Activated CD8-positive, alpha-beta memory T cell treated with anti-CD3 and anti-CD28 coated beads, Interleukin-2, amount 50 U/mL, for 24 hours (primary cell): ENCODE measurements around the gene BASP1.
"Not testable (repeated sequence)": the region's sequence is repeated elsewhere in the genome, so short reads cannot be mapped to it uniquely, and the experiment has no call there.

Source experiments
- DNase-seq: peaks from one replicate; pipeline ENCODE4 v3.0.0-alpha.2; 2020; ENCODE audit errors: extremely low read depth

BASP1 gene

GRCh38 chr5:17288570-17288969 lies 71.1 kb downstream of the BASP1 start:
- DNase-seq, result no peak

- no peak for DNase-seq
Observed at GRCh38 chr5:17289681-17290539, 72.5 kb downstream of the BASP1 start.

GRCh38 chr5:17290540-17290974 lies 73.1 kb downstream of the BASP1 start:
- no peak for DNase-seq

- DNase-seq, result no peak
Observed at GRCh38 chr5:17292434-17293015, 75.1 kb downstream of the BASP1 start.

DNA sequence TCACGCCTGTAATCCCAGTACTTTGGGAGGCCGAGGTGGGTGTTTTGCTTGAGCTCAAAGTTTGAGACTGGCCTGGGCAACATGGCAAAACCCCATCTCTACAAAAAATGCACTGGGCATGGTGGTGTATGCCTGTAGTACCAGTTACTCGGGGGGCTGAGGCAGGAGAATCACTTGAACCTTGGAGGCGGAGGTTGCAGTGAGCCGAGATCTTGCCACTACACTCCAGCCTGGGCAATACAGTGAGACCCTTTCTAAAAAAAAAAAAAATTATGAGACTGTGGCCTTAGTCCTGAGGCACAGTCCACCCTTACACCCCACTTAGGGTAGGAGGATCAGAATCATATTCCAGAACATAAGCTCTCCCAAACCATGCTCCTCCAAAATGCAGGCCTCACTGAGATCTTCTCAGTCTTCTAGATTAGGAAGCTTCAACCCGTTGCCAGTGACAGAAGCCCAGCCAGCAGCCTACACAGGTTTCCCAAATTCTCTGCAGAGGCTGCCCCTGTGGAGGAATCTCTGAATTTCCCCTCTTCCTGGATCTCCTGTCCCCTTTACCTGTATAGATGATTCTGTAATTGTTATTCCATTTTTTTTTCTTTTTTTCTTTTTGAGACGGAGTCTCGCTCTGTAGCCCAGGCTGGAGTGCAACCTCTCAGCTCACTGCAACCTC lies 77.3 kb downstream of the BASP1 start:
- no peak for DNase-seq

DNA sequence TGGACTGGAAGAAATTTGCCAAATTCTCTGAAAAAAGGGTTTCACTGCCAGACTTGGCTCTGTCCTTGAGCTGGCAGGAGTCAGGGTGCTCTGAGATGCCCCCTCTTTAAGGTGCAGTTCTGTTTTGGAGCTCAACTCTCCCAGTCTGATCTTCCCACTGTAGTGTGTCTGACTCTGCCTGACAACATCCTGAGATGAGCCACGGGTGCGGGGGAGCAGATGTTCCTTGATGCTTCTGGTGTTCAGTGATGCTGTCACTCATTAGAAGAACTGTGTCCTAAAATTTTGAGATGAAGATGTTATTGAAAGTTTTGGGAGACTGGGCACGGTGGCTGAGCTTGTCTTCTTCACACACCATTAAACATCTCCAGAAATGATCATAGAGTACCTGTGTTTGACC lies 78.2 kb downstream of the BASP1 start:
- no peak for DNase-seq

DNA sequence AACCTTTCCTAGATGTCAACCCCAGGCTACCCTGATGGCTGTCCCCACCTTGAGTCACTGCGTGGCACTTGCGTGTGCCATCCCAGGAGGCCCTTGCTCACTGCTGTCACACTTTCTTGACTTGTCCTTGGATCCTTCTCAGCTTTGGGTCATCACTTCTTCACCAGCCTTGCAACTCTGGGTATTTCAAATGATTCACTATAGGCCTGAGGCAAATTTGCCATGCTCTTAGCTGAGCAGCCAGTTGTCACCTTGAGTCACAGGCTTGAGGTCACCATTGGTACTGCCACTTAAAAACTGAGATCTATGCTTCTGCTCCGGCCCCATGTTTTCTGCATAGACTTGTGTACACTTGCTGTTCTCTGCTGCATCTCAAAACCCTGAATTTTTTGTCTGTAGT lies 84.7 kb downstream of the BASP1 start:
- DNase-seq, result no peak

DNA sequence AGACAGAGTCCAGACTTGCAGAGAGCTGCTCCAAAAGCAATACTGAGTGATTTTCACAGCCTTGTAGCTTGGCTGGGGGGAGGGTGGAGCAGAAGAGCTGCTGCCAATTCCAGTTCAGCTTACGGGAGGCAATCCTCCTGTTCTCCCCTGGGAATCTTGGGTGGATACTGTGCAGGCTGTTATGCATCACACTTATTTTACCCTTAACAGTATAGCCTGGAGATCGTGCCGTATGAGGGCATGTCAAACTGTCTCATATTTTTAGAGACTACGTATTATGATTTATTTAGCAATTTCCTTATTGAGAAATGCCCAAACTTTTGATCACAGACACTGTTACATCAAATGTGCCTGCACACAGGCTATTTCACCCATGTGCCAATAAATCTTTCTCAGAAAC lies 85.2 kb downstream of the BASP1 start:
- DNase-seq, result no peak

DNA sequence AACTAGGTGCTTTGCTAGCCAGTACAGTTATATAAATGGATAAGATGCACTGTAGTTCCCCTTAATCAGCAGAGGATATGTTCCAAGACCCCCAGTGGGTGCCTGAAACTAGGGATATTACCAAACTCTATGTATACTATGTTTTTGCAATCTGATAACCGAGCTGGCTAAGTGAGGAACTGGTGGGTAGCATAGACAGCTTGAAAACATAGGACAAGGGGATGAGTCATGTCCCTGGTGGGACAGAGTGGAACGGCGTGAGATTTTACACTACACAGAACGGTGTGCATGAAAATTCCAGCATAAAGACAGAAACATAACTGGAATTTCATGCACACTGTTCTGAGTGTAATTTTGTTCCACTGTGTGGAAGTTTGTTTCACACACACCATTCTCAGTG lies 86.9 kb downstream of the BASP1 start:
- no peak for DNase-seq

- no peak for DNase-seq
Observed at GRCh38 chr5:17305017-17305416, 87.6 kb downstream of the BASP1 start.

- DNase-seq, result no peak
Observed at GRCh38 chr5:17305964-17306725, 88.7 kb downstream of the BASP1 start.

GRCh38 chr5:17306726-17307091 lies 89.3 kb downstream of the BASP1 start:
- DNase-seq, result no peak

DNA sequence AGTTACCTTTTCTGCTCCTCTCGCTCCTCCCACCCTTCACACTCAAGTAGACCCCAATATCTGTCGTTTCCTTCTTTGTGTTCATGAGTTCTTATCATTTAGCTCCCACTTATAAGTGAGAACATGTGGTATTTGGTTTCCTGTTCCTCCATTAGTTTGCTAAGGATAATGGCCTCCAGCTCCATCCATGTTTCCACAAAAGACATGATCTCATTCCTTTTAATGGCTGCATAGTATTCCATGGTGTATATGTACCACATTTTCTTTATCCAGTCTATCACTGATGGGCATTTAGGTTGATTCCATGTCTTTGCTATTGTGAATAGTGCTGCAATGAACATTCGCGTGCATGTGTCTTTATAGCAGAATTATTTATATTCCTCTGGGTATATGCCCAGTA lies 90.0 kb downstream of the BASP1 start:
- DNase-seq, result not testable (repeated sequence)

- DNase-seq, result no peak
Observed at GRCh38 chr5:17308326-17309065, 91.1 kb downstream of the BASP1 start.

- DNase-seq, result no peak
Observed at GRCh38 chr5:17309462-17309861, 92.0 kb downstream of the BASP1 start.

DNA sequence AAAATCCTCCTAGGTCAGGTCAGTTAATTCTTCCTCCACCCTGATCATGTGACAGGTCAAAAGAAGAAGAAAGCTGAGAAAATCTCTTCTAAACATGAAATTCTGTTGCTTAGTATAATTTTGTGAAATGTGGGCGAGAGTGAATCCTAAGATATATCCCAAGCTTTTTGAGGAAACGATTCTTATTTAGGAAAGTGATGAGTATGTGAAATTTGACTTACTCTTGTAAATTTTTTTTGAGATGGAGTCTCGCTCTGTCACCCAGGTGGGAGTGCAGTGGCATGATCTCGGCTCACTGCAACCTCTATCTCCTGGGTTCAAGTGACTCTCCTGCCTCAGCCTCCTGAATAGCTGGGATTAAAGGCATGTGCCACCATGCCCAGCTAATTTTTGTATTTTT lies 93.1 kb downstream of the BASP1 start:
- not testable (repeated sequence) for DNase-seq

- DNase-seq, result not testable (repeated sequence)
Observed at GRCh38 chr5:17311811-17312210, 94.4 kb downstream of the BASP1 start.

DNA sequence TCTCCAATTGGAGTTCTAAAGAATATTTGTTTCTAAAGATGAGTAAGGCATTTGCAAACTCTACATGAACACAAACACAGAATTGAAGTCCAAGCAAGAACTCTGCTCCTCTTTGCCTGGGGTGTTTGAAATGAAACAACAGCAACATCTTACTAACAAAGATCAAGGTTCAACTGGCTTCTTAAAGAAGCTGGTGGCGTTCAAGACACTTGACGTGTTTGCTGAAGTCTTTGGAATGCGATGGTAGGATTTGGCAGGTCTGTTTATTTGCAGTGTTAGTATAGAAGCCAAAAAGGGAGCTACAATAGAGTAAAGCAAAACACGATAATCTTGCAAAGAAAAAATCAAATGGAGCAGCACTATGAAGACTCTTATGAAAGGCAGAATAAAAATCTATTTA lies 94.9 kb downstream of the BASP1 start:
- no peak for DNase-seq

DNA sequence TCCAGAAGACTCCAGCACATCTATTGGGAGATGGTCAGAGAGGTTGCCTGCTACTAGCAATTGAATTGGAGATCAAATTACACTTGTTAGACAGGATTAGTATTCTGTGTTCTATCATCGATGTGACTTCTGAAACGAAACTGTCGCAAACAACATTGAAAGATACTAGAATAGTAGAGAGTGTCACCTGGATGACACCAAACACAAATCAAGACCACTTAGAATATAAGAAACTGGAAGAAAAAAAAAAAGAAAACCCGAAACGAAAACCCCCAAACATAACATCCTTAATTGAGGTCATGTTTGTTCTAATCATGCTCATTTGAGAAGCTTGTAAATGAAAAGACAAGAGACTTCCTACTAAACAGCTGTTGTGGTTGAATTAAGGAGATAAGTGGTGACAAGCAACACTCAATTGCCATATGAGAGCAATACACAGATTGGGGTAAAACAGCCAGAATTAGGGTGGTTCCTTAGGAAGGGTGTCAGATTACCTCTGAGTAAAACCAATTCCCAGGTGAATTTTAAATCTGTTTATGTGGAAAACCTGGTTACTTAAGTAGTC lies 97.6 kb downstream of the BASP1 start:
- DNase-seq, result no peak

DNA sequence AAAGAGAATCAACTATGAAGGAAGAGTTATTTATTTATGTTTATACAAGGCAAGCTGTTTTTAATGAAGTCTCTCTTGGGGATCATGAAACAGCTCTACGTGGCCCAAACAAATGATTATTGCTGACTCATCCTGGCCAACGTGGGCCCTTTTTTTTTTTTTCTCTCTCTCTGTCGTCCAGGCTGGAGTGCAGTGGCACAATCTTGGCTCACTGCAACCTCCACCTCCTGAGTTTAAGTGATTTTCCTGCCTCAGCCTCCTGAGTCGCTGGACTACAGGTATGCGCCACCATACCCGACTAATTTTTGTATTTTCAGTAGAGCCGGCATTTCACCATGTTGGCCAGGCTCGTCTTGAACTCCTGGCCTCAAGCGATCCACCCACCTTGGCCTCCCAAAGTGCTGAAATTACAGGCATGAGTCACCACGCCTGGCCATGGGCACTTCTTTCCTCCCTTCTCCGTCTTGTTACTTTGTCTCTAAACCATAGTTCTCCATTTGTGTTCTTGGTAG lies 98.3 kb downstream of the BASP1 start:
- DNase-seq, result no peak

DNA sequence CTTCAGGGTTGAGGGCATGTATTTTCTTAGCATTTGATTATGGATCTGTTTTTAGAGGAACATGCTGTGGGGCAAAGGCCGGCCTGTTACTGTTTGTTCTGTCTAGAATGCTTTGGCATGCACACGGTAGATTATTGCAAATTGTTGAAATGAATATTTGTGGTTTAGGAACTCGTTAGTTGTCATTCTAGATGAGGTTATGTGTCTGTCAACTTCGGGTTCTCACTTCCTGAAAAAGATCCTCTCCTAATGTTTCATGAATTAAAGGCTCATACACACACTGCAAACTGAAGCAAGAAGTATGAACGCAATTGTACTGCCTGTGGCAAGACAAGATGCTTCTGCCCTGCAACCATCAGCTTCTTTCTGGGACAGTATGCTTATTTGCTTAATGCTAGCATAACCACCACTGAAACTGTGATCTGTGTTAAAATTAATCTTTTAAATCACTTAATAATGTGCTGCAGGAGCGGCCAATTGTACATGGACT lies 99.6 kb downstream of the BASP1 start:
- no peak for DNase-seq
